Measurements from ENCODE around the gene DUSP14. TPM values are rescaled to one million over a fixed set of nuclear protein-coding genes. Genes with fewer than 3 reads are reported as not detected.

DUSP14 gene
- total and polyA plus RNA-seq, 9 of the 15 experiments (the other 6 are each of a cell fraction or from before 2014, with no cell fraction given), result 20.2 to 74.0 (median 31.8) TPM

- TF ChIP-seq, protein P1, sequence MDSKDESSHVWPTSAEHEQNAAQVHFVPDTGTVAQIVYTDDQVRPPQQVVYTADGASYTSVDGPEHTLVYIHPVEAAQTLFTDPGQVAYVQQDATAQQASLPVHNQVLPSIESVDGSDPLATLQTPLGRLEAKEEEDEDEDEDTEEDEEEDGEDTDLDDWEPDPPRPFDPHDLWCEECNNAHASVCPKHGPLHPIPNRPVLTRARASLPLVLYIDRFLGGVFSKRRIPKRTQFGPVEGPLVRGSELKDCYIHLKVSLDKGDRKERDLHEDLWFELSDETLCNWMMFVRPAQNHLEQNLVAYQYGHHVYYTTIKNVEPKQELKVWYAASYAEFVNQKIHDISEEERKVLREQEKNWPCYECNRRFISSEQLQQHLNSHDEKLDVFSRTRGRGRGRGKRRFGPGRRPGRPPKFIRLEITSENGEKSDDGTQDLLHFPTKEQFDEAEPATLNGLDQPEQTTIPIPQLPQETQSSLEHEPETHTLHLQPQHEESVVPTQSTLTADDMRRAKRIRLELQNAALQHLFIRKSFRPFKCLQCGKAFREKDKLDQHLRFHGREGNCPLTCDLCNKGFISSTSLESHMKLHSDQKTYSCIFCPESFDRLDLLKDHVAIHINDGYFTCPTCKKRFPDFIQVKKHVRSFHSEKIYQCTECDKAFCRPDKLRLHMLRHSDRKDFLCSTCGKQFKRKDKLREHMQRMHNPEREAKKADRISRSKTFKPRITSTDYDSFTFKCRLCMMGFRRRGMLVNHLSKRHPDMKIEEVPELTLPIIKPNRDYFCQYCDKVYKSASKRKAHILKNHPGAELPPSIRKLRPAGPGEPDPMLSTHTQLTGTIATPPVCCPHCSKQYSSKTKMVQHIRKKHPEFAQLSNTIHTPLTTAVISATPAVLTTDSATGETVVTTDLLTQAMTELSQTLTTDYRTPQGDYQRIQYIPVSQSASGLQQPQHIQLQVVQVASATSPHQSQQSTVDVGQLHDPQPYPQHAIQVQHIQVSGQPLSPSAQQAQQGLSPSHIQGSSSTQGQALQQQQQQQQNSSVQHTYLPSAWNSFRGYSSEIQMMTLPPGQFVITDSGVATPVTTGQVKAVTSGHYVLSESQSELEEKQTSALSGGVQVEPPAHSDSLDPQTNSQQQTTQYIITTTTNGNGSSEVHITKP (IDR thresholded peaks at IDR 0.05; ENCODE audit: partially characterized antibody), result peak; percentile 60
- TF ChIP-seq ZNF253 (CRISPR knock-in tag; conservative IDR thresholded peaks at IDR 0.05), result no peak
- peak; percentile 13 for TF ChIP-seq MEIS2 (IDR thresholded peaks at IDR 0.05; ENCODE audit: partially characterized antibody)
- TF ChIP-seq HIVEP1 (CRISPR knock-in tag; IDR thresholded peaks at IDR 0.05), result no peak
- TF ChIP-seq FOS (IDR thresholded peaks at IDR 0.05; ENCODE audit: extremely low read depth, insufficient read length), result peak; percentile 25
- TF ChIP-seq YY1 (IDR thresholded peaks at IDR 0.05; ENCODE audit: borderline replicate concordance in 1 of 3, control insufficient read depth in 1 of 3, extremely low read depth in 1 of 3, insufficient read depth in 3 of 3, insufficient read length in 1 of 3, insufficient replicate concordance in 2 of 3, low read depth in 1 of 3, low read length in 2 of 3), result peak in 1 of 3 experiments; percentile 68
- TF ChIP-seq HOXB6 (CRISPR knock-in tag; IDR thresholded peaks at IDR 0.05; ENCODE audit: borderline replicate concordance), result no peak
- peak; percentile 62 for TF ChIP-seq TAF1 (IDR thresholded peaks at IDR 0.05; ENCODE audit: control insufficient read depth, extremely low read depth, insufficient read depth, low read length, severe bottlenecking)
- TF ChIP-seq MBD1 (CRISPR knock-in tag; IDR thresholded peaks at IDR 0.05), result no peak
- TF ChIP-seq ATF7 (IDR thresholded peaks at IDR 0.05), result peak; percentile 40; the same call in 1 of the 2 replicates
- peak; percentile 65 for TF ChIP-seq TBP (optimal IDR thresholded peaks at IDR 0.05; ENCODE audit: low read depth, low read length)
- no peak for TF ChIP-seq THRB (CRISPR knock-in tag; conservative IDR thresholded peaks at IDR 0.05)
- no peak for TF ChIP-seq GTF2A2 (tag; IDR thresholded peaks at IDR 0.05)
- peak; percentile 78 for TF ChIP-seq CREM (IDR thresholded peaks at IDR 0.05; ENCODE audit: low read depth)
- peak; percentile 74 to 93; a peak in 3 of 4 replicates for TF ChIP-seq SIN3A (IDR thresholded peaks at IDR 0.05; ENCODE audit: borderline replicate concordance in 2 of 2, control insufficient read depth in 1 of 2, low read depth in 2 of 2, low read length in 2 of 2)
- no peak for TF ChIP-seq RBM22 (IDR thresholded peaks at IDR 0.05; ENCODE audit: low read depth, low read length, poor library complexity, severe bottlenecking)
- no peak for TF ChIP-seq ESRRB (CRISPR knock-in tag; IDR thresholded peaks at IDR 0.05; ENCODE audit: borderline replicate concordance)
Measured at GRCh38 chr17:37490638-37491614, 1.2 kb downstream of the DUSP14 start (continued).
